HS-5 (cell line): Measurements from ENCODE around the gene IP6K1.
"Not testable (repeated sequence)": the region's sequence is repeated elsewhere in the genome, so short reads cannot be mapped to it uniquely, and the experiment has no call there.

ENCODE experiments used
- DNase-seq: peaks from one replicate; pipeline ENCODE4 v3.0.0-alpha.2; 2012; ENCODE audit warnings: low read depth

Gene IP6K1

GRCh38 chr3:49793486-49794085, 7.2 kb upstream of the IP6K1 start:
- DNase-seq = no peak

GRCh38 chr3:49792371-49793150, 6.2 kb upstream of the IP6K1 start:
- DNase-seq = no peak

GRCh38 chr3:49791571-49791970, 5.2 kb upstream of the IP6K1 start:
- DNase-seq = no peak

GRCh38 chr3:49790626-49791411, 4.5 kb upstream of the IP6K1 start:
- no peak for DNase-seq

GRCh38 chr3:49788056-49788455, 1.7 kb upstream of the IP6K1 start:
- no peak for DNase-seq

GRCh38 chr3:49787536-49787935, 1.2 kb upstream of the IP6K1 start:
- DNase-seq = no peak

- no peak for DNase-seq
Measured at GRCh38 chr3:49787182-49787464, 781 bp upstream of the IP6K1 start.

- DNase-seq = no peak
Measured at GRCh38 chr3:49785565-49786356, 581 bp downstream of the IP6K1 start.

GRCh38 chr3:49782277-49782676, 4.1 kb downstream of the IP6K1 start:
- DNase-seq = not testable (repeated sequence)

- no peak for DNase-seq
Measured at GRCh38 chr3:49781415-49782199, 4.7 kb downstream of the IP6K1 start.

- not testable (repeated sequence) for DNase-seq
Measured at GRCh38 chr3:49780975-49781365, 5.4 kb downstream of the IP6K1 start.

- no peak for DNase-seq
Measured at GRCh38 chr3:49780080-49780974, 6.0 kb downstream of the IP6K1 start.

GRCh38 chr3:49779358-49780079, 6.8 kb downstream of the IP6K1 start:
- no peak for DNase-seq

- not testable (repeated sequence) for DNase-seq
Measured at GRCh38 chr3:49776101-49776500, 10.2 kb downstream of the IP6K1 start.

- no peak for DNase-seq
Measured at GRCh38 chr3:49775538-49775937, 10.8 kb downstream of the IP6K1 start.

- no peak for DNase-seq
Measured at GRCh38 chr3:49772703-49773102, 13.6 kb downstream of the IP6K1 start.

- no peak for DNase-seq
Measured at GRCh38 chr3:49771340-49771938, 14.9 kb downstream of the IP6K1 start.

GRCh38 chr3:49769926-49770325, 16.4 kb downstream of the IP6K1 start:
- no peak for DNase-seq

GRCh38 chr3:49769286-49769915, 16.9 kb downstream of the IP6K1 start:
- no peak for DNase-seq
